PC-9 (cell line): ENCODE measurements around the gene CHST11.

ENCODE experiments used
- CTCF ChIP-seq: fragments of 200-600 bp; sonication (generic); conservative IDR thresholded peaks from 2 replicates; pipeline ENCODE4 v1.6.1; 2017; ENCODE audit warnings: mixed run types, antibody characterized with exemption, mild to moderate bottlenecking, moderate library complexity
- EZH2 ChIP-seq: fragments of 200-600 bp; sonication (generic); IDR thresholded peaks from 2 replicates; pipeline ENCODE4 v1.8.0; 2017; ENCODE audit warnings: antibody characterized with exemption, low read depth

- TF ChIP-seq CTCF (no peak; the same call in 1 of the 2 replicates), EZH2 (no peak)
Observed at GRCh38 chr12:104455578-104456416, 951 bp upstream of the CHST11 start.
